KOPT-K1 (cell line): ENCODE results near the gene CNNM3.

Experiments
- H3K27ac ChIP-seq: fragments of 200-600 bp; sonication (generic); 2 replicates; pipeline ENCODE4 v1.5.1; 2016; ENCODE audit warnings: antibody characterized with exemption, mild to moderate bottlenecking, low read depth, low read length; ENCODE audit not compliant: poor library complexity, severe bottlenecking
- H3K36me3 ChIP-seq: fragments of 200-600 bp; sonication (generic); 2 replicates; pipeline ENCODE4 v1.5.1; 2017; ENCODE audit warnings: antibody characterized with exemption, mild to moderate bottlenecking, low read length, moderate library complexity; ENCODE audit not compliant: insufficient read depth
- H3K9me3 ChIP-seq: fragments of 200-600 bp; sonication (generic); 2 replicates; pipeline ENCODE4 v1.5.1; 2017; ENCODE audit warnings: antibody characterized with exemption, low read length, mild to moderate bottlenecking; ENCODE audit not compliant: insufficient read depth, poor library complexity, severe bottlenecking

The CNNM3 gene

DNA sequence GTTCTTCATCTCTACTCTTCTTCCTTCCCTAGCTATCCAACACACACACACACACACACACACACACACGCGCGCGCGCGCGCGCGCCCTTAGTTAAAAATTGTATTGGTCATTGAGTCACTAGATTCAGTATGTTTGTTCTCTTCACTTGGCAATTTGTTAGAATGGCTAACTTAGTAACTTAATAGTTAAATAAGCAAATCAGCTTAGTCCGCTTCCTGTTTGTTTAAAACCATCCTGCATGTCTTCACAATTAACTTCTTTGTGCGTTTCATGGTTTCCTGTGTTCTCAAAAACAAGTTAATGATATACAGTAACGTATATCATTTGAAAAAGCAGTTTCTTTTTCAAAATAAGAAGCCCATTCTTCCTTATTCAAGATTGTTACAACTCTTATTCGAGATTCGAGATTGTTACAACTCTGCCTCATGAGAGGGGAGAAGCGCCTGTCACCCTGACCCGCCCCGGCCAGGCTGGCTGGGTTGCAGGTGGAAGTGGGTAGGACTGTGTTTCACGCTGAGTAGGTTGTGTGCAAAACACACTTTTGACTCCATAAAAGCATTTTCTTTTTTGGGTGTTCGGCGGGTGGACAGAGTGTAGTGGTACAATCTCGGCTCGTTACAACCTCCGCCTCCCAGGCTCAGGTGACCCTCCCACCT is 9.5 kb upstream of the CNNM3 start:
- peaks cover 9% of the 10 kb centered on the region; the same call in 1 of the 2 replicates for H3K36me3 ChIP-seq
- H3K27ac ChIP-seq = peak overlapping the region; percentile 45
- H3K9me3 ChIP-seq = no peaks in the 10 kb centered on the region

DNA sequence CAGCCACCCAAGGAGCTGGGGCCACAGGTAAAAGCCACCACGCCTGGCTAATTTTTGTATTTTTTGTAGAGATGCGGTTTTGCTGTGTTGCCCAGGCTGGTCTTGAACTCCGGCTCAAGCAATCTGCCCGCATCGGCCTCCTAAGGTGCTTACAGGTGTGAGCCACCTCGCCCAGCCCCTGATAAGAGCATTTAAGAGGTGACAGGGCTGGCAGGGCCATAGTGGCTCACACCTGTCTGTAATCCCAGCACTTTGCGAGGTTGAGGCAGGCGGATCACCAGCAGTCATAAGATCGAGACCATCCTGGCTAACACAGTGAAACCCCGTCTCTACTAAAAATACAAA is 9.0 kb upstream of the CNNM3 start:
- Histone ChIP-seq H3K27ac (peak overlapping the region; percentile 45), H3K9me3 (no peaks in the 10 kb centered on the region), H3K36me3 (peaks cover 4% of the 10 kb centered on the region; the same call in 1 of the 2 replicates)

DNA sequence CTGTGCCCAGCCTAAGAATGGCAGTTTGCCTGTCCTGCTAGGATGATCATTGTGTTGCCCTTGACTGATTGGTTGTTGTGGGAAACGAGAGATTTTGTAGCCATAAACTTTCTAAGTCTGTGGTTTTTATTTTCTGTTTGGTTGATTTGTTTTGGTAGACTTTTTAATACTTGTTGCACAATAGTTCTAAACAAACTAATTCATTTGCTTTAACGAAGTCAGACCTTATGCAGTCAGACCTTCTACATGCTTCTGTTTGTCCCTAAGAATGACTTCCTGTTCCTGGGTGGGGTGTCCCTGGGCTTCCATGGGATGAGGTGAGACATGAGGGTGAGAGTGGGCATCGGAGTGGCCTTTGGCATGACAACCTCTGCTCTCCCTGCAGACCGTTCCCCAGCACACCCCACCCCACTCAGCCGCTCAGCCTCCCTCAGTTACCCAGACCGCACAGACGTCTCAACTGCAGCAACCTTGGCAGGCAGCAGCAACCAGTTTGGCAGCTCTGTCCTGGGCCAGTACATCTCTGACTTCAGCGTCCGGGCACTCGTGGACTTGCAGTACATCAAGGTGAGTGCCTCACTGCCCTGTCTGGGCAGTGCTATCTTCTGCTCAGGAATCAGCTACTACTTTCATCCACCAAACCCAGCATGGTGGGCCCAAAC is 7.8 kb upstream of the CNNM3 start:
- Histone ChIP-seq H3K27ac (no peak overlapping the region), H3K36me3 (peaks cover 12% of the 10 kb centered on the region; the same call in 1 of the 2 replicates), H3K9me3 (no peaks in the 10 kb centered on the region)

DNA sequence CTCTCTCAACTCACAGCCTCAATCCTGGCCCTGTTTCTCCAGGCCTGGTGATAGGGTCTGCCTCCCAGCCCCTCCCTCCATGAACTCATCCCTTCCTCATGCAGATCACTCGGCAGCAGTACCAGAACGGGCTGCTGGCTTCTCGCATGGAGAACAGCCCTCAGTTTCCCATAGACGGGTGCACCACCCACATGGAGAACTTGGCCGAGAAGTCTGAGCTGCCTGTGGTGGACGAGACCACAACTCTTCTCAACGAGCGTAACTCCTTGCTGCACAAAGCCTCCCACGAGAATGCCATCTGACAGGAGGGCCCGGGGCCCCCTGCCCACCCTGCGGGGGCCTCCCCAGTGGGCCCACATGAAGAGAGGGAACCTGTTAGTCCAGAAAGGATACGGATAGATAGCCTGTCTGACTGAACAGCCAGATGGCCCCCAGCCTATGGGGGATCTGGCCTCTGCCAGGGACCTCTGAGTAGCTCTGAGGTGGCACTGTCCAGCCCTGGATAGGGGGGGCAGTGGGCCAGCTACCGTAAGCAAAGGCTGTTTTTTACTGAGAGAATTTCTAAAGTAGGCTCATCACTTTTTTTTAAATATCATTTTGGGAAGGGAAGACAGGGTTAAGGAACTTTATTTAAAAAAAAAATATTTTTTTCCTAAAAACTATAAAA is 6.7 kb upstream of the CNNM3 start:
- Histone ChIP-seq H3K36me3 (peaks cover 12% of the 10 kb centered on the region; the same call in 1 of the 2 replicates), H3K27ac (peak overlapping the region; percentile 52), H3K9me3 (no peaks in the 10 kb centered on the region)

DNA sequence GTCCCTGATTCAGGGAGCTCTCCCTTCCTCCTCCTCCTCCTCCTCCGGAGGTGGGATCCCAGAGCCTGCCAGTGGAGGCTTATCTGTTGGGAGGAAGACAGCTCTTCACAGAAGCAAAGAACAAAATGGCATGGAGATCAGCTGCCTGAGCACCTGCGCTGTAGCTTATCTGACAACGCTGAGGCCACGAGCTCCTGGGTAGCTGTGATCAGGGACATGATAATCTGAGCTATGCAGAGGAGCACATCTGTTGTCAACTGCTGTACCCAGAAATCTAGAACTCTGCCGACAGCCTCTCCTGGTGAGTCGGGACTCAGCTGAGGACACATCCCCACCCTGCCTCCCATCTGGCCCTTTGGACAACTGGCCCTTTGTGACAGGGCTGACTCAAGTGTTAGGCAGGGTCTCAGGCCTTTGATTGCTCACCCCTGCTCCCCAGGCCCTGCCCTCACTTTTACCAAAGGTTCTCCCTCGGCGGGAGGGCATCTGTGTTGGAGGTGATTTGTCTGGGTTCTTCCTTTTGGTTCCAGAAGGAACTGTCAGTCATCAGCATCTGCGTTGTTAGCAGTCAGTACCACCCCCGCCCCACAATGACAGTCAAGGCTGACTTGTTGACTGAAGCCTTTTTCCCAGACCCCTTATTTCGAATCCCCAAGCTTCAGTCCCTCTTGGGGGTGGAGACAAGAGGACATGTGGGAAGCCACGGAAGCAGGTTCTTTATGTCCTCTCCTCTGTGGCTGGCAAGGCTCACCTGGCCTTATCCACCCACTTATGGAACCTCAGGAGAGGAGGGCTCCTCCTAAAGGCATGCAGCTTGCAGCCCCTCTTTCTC is 5.9 kb upstream of the CNNM3 start:
- H3K36me3 ChIP-seq = peaks cover 12% of the 10 kb centered on the region; the same call in 1 of the 2 replicates

DNA sequence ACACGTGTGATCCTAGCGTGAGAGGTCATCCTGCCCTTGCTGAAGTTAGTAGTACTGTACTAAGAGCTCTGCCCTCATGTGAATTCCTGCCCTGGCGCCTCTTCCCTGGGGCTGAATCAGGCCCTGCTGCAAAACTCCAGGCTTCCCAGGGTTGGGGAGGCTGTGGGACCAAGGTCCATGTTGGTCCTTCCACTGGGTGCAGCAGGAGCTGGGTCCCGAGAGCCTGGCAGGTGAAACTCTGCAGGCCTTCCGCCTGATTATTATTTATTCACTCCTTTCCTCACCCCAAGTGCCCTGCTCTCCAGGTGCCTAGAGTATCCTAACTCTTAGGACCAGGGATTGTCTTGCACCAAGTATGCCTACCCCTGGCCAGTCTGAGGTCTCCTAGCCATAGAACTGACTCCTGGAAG is 5.3 kb upstream of the CNNM3 start:
- Histone ChIP-seq H3K9me3 (no peaks in the 10 kb centered on the region), H3K36me3 (peaks cover 12% of the 10 kb centered on the region; the same call in 1 of the 2 replicates), H3K27ac (peak overlapping the region; percentile 52)

More for the DNA sequence above, 5.9 kb upstream of the CNNM3 start:
- Histone ChIP-seq H3K27ac (peak overlapping the region; percentile 52), H3K9me3 (no peaks in the 10 kb centered on the region)

DNA sequence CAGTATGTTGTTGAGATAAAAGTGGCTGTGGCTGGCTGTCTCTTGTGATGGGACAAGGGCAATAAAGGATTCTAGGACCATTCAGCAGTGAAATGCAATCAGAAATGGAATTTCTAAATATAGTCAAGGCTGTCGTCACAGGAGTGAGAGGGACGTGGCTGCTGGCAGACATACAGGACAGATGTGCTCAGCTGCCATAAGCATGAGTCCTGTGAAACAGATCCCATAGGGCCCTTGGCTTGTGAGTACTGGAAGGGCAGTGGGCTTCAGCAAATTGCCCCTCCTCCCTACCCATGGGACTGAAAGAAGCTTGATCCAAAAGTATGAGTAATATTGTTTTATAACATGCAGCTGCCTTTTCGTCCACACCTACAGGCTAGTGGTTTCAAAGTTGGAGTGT is 4.2 kb upstream of the CNNM3 start:
- peaks cover 12% of the 10 kb centered on the region; the same call in 1 of the 2 replicates for H3K36me3 ChIP-seq
- no peaks in the 10 kb centered on the region for H3K9me3 ChIP-seq
- H3K27ac ChIP-seq = no peak overlapping the region

DNA sequence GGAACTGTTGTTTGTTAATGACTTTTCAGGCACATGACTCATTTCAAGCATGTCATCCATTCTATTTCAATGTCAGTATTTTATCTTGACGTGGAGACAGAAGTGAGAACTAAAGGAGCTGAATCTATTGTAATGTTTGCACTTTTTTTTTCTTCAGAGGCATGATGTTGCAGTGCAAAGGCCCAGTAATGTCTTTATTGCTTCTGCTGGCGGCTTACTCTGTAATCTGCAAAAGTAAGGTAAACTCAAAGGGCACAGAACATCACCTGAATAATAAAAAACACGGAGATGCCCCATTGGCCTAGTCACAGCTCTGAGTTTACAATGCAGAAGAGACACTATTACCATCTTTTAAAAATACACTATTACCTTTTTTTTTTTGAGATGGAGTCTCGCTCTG is 2.4 kb upstream of the CNNM3 start:
- Histone ChIP-seq H3K27ac (no peak overlapping the region), H3K36me3 (peaks cover 27% of the 10 kb centered on the region), H3K9me3 (no peaks in the 10 kb centered on the region)

DNA sequence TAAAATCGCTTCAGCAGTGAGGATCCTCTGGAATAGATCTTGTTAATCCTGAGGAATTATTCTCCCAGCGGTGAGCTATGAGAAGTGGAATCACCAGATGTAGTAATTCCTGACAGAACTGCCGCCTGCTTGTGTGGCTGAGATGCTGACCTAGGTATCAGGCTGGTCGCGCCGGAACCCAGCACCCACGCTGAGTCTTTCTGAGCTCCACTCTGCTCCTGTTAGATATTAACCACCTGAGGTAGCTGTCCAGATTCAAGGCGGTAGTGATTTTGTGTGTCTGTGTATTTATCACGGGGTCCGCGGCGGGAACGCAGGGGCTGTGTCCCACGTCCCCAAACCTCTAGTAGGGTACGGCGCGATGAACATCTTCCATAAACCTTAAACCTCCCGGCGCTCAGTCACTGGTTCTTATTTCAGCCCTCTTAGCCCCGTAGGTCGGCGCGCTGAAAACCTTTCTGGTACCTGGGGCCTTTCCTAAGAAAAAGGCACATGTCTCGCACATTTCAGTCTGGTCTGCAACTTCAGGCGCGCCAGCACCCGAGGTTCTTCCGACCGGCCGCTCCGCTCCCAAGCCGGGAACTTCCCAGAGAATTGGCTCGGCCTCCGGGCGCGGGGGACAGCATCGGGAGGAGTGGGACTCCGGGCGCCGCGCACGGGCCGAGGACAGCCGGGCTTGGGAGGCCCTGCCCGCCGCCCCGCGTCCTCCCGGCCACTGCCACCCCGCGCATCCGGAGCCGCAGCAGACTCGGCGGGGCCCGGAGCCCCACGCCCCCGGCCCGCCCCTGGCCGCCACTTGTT is 542 bp upstream of the CNNM3 start:
- Histone ChIP-seq H3K27ac (peak overlapping the region; percentile 78), H3K9me3 (no peaks in the 10 kb centered on the region), H3K36me3 (peaks cover 42% of the 10 kb centered on the region)

DNA sequence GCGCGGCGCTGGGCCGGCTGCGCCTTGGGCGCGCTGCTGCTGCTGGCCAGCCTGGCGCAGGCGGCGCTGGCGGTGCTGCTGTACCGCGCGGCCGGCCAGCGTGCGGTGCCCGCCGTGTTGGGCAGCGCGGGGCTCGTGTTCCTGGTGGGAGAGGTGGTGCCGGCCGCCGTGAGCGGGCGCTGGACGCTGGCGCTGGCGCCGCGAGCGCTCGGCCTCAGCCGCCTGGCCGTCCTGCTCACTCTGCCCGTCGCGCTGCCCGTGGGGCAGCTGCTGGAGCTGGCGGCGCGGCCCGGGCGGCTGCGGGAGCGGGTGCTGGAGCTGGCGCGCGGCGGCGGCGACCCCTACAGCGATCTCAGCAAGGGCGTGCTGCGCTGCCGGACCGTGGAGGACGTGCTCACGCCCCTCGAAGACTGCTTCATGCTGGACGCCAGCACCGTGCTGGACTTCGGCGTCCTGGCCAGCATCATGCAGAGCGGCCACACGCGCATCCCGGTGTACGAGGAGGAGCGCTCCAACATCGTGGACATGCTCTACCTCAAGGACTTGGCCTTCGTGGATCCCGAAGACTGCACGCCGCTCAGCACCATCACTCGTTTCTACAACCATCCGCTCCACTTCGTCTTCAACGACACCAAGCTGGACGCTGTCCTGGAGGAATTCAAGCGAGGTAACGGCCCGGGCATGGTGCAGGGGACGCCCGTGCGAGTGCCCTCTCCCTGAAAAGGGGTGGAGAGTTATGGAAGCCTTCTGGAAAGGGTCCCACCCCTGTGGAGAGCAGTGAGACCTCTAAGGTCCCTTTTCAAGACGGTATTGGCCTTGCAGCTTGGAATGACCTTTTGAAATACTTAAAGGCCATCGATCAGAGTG is 1.0 kb downstream of the CNNM3 start:
- H3K27ac ChIP-seq = peak overlapping the region; percentile 78
- H3K9me3 ChIP-seq = no peaks in the 10 kb centered on the region
- H3K36me3 ChIP-seq = peaks cover 56% of the 10 kb centered on the region

DNA sequence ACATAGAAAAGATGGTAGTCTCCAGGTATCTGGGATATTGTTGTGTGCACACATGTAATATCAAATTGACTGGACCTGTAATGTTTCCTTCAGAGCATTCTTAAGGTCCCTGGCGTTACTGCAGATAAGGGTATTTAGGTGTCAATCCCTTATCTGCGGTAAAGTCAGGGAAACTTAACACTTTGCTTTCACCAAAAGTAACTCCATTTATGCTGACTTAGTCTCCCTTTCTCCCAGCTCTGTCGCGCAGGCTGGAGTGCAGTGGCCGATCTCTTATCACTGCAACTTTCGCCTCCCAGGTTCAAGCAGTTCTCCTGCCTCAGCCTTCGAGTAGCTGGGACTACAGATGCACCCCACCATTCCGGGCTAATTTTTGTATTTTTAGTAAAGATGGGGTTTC is 1.8 kb downstream of the CNNM3 start:
- no peak overlapping the region for H3K27ac ChIP-seq
- no peaks in the 10 kb centered on the region for H3K9me3 ChIP-seq
- peaks cover 56% of the 10 kb centered on the region for H3K36me3 ChIP-seq

DNA sequence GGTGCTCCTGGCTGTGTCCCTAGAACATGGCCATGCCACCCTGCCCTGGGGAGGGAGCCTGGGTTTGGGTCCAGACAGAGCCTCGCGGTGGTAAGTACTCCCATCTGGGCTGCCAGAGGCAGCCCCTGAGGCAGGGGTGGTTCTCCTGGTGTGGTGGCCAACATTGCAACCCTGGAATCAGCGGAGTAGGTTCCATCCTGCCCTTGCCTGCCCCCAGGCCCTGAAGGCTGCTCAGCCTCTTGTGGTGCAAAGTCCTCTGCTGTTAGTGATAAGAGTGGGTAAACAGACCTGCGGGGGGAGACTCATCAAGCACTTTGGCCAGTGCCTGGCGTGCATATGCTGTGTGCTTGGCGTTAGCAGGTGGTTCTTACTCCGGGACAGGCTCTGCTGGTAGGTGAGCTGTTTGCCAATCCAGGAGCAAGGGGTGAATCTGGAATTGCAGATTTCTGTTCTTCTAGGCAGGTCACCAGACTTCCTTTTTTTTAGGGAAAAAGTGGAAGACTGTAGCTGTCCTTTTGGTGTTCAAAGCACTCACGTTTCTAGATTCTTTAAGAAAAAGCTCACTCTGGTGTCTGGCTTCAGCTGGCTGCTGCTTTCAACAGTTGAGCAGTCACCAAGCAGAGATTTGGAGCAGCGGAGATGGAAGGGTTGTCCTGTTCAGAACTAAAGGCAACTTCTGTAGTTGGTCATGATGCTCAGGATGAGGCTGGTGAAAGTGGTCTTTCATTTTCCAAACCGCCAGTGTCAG is 3.2 kb downstream of the CNNM3 start:
- Histone ChIP-seq H3K36me3 (peaks cover 70% of the 10 kb centered on the region), H3K27ac (no peak overlapping the region), H3K9me3 (no peaks in the 10 kb centered on the region)

DNA sequence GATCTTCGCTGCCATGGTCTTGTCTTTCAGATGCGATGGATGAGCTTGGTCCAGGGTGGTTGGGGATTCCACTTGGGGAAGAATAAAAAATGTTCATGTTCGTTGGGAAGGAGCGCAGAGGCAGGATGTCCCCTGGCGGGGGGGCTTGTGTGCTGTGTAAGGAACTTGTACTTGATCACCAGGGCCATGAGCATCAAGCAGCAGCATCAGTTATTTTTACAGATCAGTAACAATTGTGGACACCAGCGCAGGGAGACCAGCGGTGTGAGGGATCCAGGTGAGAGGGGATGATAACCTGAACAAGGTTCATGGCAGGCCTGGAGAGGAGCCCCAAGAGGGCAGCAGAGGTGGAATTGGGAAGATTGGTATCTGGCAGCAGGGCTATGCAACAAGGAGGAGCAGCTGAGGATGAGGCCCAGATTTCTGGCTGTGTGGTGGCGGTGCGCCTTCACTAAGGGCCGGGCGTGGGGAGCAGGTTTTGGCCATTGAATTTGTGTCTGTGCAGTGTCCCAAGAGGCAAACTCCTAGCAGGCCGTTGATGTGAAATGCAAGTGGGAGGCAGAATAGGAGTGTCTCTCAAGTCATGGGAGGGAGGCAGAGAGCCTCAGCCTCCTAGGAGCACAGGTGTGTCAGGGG is 3.9 kb downstream of the CNNM3 start:
- H3K9me3 ChIP-seq = no peaks in the 10 kb centered on the region
- H3K36me3 ChIP-seq = peaks cover 77% of the 10 kb centered on the region
- H3K27ac ChIP-seq = no peak overlapping the region
